OCI-LY1 (cell line): ENCODE data around the gene IFT81.

Experiments used
- CTCF ChIP-seq: fragments of 200-600 bp; sonication (generic), shearing (Covaris generic); IDR thresholded peaks from 2 replicates; pipeline ENCODE4 v1.5.1; 2017; ENCODE audit warnings: mild to moderate bottlenecking, antibody characterized with exemption, low read length, moderate library complexity, mixed read lengths
- EZH2 ChIP-seq: fragments of 200-600 bp; sonication (generic), shearing (Covaris generic); IDR thresholded peaks from 2 replicates; pipeline ENCODE4 v1.8.0; 2017; ENCODE audit warnings: borderline replicate concordance, mixed run types, mild to moderate bottlenecking, antibody characterized with exemption, low read length, moderate library complexity, mixed read lengths

GRCh38 chr12:110249716-110250225, 125.6 kb downstream of the IFT81 start:
- no peak for TF ChIP-seq CTCF
- TF ChIP-seq EZH2 = no peak
